Stomach (tissue), 9 donors: ENCODE results near the gene AKT1S1. TPM values are rescaled to one million over a fixed set of nuclear protein-coding genes. Genes with fewer than 3 reads are reported as not detected.
A peak's percentile ranks its signal among the peaks of the same experiment; 100 is the strongest.

Experiments
- DNase-seq, 2 donors: peaks; one replicate each; pipeline versions ENCODE4 v3.0.0 to v3.0.0-alpha.2; 2013 to 2019
- H3K27ac ChIP-seq, 5 donors: fragments of 200-600 bp in 4 of 5; sonication (generic) in 4 of 5; one replicate each; pipeline ENCODE4 v1.5.1; 2013 to 2019; ENCODE audit warnings: mild to moderate bottlenecking in 1 of 5, moderate library complexity in 1 of 5
- H3K27me3 ChIP-seq, 3 donors: fragments of 200-600 bp; sonication (generic); one replicate each; pipeline ENCODE4 v1.5.1; 2017 to 2019; ENCODE audit warnings: mixed run types in 1 of 3
- H3K36me3 ChIP-seq, 4 donors: fragments of 200-600 bp; sonication (generic); 1 replicate in 3 of 4; 2 replicates in 1 of 4; pipeline ENCODE4 v1.5.1; 2016 to 2019
- H3K4me1 ChIP-seq, 4 donors: fragments of 200-600 bp; sonication (generic); one replicate each; pipeline ENCODE4 v1.5.1; 2016 to 2019
- H3K4me3 ChIP-seq, 4 donors: fragments of 200-600 bp; sonication (generic) in 3 of 4; one replicate each; pipeline ENCODE4 v1.5.1; 2016 to 2019; ENCODE audit warnings: mild to moderate bottlenecking in 1 of 4
- H3K9me3 ChIP-seq, 4 donors: fragments of 200-600 bp; sonication (generic); one replicate each; pipeline ENCODE4 v1.5.1; 2016 to 2019
- CTCF ChIP-seq, 7 experiments: fragments of 450-650 bp in 4 of 7; fragments of 200-600 bp in 3 of 7; sonication (generic) in 3 of 7; IDR thresholded peaks; one replicate each; pipeline ENCODE4 v1.5.1; 2016 to 2019; ENCODE audit warnings: antibody characterized with exemption in 7 of 7, control low read depth in 2 of 7, mild to moderate bottlenecking in 1 of 7
- EP300 ChIP-seq: sonication (generic); formaldehyde crosslinking; IDR thresholded peaks from one replicate; pipeline ENCODE4 v1.6.1; 2017; ENCODE audit warnings: antibody characterized with exemption
- POLR2A ChIP-seq, 4 donors: fragments of 450-650 bp; IDR thresholded peaks; one replicate each; pipeline ENCODE4 v1.6.1; 2016; ENCODE audit warnings: antibody characterized with exemption in 4 of 4, control low read depth in 2 of 4, mild to moderate bottlenecking in 1 of 4, moderate library complexity in 1 of 4
- POLR2AphosphoS5 ChIP-seq, 3 donors: sonication (generic); formaldehyde crosslinking; IDR thresholded peaks; one replicate each; pipeline ENCODE4 v1.6.1; 2016; ENCODE audit warnings: antibody characterized with exemption in 3 of 3
- WGBS, 5 donors: extraction: QIAGEN DNeasy Blood & Tissue Kit in 3 of 5; methylation state at CpG; one replicate each; pipeline versions ENCODE4 v1.1.5 to v1.1.7; 2013 to 2018; 5-methylcytosine and 5-hydroxymethylcytosine counted together
- intact Hi-C: fragments of 100-400 bp; cut with DNase I; formaldehyde crosslinking; loops from one replicate; pipeline ENCODE4 v1.15.1; 2023; ENCODE audit warnings: low total_unique reads
- polyA plus RNA-seq, 3 donors: library from polyadenylated mRNA; stranded (reverse); fragments of 200-250 nt; gene quantifications; one replicate each; pipeline ENCODE4 v1.2.3, GENCODE V29; 2013
- total RNA-seq, 5 donors: library from RNA; depleted of rRNA; stranded (reverse); fragments of >200 nt; gene quantifications; one replicate each; pipeline versions ENCODE4 v1.1.0 to v1.2.3, GENCODE V29; 2014 to 2016
- donor health status: healthy with polysubstance abuse.
- donor health status: Bipolar disorder and iron deficiency.
- donor health status: healthy.

Gene AKT1S1
- total and polyA plus RNA-seq, 8 donors, result 3.5 to 63.7 (median 29.1) TPM

DNA sequence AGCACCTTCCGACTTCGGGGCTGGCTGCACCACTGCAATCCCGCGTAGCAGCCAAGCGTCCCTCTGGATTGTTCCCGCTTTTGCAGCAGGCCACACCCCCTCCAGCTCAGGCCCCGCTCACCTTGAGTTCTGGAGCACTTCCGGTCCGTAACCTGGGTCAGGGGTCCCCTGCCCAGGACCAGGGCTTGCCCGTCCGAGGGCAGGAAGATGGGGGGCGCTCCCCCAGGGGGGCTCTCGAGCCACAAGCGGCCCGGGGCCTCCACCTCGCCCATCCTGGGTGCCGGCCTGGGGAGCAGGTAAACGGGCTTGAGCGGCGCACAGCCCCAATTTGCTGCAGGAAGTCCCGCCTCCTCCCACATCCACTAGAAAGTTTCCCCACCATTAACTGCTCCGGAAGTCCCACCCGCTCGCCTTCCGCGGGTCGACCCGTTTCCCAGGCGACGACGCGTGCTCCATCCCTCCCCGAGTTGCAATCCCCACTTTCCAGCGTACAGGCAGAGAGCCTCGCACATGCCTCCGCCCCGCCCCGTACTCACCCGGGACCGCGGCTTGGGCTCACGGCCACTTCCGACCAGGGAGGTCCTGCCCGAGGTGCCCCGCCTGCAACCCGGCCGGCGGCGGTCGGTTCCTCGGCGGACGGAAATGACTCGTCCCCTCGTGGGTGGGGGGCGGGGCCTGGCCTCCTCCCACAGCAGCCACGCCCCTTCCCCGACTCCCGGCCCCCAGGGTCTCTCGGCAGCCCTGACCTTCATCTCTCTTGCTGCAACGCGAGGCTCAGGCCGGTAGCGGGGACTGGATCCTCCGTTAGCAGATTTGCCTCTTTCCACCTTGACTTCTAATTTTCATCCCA, 10.0 kb downstream of the AKT1S1 start, which contains the start of gene PNKP:
Gene PNKP, minus strand, starts transcription at position 644 of the 850 bp plus-strand sequence. Its CDS starts 372 bp downstream, at position 272.
- H3K27ac ChIP-seq, result peak within 1 kb of the TSS; percentile 88 to 99 (median 95)
- H3K4me1 ChIP-seq, result peaks cover 42 to 63% (median 59%) of the 10 kb centered on the region in 4 donors
- H3K36me3 ChIP-seq, result peaks cover 29 to 44% (median 40%) of the 10 kb centered on the region in 4 donors
- no peaks in the 10 kb centered on the region for H3K27me3 ChIP-seq
- 0 to 1% (median 1%) methylated on average over 38 to 65 of the region's 65 CpGs for WGBS, 5 donors
- TF ChIP-seq EP300 (peak; percentile 3), POLR2AphosphoS5 (IDR thresholded peaks at IDR 0.05) (peak; percentile 45 to 89 (median 78)), POLR2A (IDR thresholded peaks at IDR 0.05) (no peak)
- intact Hi-C loops, result no loop called here
- H3K4me3 ChIP-seq, result peak within 1 kb of the TSS; percentile 58 to 81 (median 76)
- DNase-seq, result peak; percentile 89 to 97
- H3K9me3 ChIP-seq, result no peaks in the 10 kb centered on the region

DNA sequence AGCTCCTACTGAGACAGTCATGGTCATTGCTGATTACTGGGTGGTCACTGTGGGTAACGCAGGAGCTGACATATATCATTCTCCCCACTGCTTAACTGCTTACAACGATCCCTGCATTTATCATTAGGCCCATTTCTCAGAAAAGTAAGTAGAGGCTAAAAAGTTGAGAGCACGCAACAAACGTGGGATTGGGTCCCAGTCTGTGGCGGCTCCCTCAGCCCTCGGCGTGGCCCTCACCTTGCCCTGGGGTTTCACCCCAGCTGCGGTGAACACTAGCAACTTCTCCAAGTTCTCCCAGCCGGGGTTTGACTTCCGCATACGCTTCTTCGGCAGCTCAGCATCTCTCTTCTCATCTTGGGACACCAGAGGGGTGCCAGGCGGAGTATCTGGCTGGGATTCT, 12.3 kb downstream of the AKT1S1 start:
- no peak for DNase-seq
- intact Hi-C loops, result no loop called here
- H3K36me3 ChIP-seq, result peaks cover 38 to 52% (median 50%) of the 10 kb centered on the region in 4 donors
- WGBS, 5 donors, result 85 to 92% (median 89%) methylated on average over 13 of the region's 13 CpGs
- H3K4me1 ChIP-seq, result peaks cover 47 to 72% (median 65%) of the 10 kb centered on the region in 4 donors
- TF ChIP-seq POLR2AphosphoS5 (IDR thresholded peaks at IDR 0.05) (no peak), EP300 (no peak), POLR2A (IDR thresholded peaks at IDR 0.05) (no peak), CTCF (IDR thresholded peaks at IDR 0.05) (no peak)
- no peaks in the 10 kb centered on the region for H3K27me3 ChIP-seq
- H3K27ac ChIP-seq, result peak overlapping the region in 2 of 5 donors; percentile 7 to 96
- no peaks in the 10 kb centered on the region for H3K9me3 ChIP-seq
- H3K4me3 ChIP-seq, result peak overlapping the region in 1 of 4 donors; percentile 15

DNA sequence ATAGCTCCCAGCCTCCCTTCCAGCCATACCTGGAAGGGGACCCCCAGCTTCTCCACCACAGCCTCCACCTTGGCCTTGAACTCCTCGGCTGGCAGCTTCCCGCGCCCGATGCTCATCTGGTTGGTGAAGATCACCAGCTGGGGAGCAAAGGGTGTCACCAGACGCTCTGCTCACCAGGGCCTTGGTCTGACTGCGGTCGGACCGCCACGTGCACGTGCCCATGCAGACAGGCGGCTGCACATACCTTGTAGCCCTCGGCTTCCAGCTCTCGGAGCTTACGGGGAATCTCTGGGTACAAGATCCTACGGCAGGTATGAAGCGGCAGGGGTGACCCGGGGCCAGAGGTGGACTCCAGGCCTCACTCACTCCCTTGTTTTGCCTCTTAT, 13.2 kb downstream of the AKT1S1 start:
- Histone ChIP-seq H3K9me3 (no peaks in the 10 kb centered on the region), H3K4me3 (no peak overlapping the region), H3K27ac (no peak overlapping the region), H3K36me3 (peaks cover 46 to 62% (median 59%) of the 10 kb centered on the region in 4 donors), H3K4me1 (peaks cover 45 to 68% (median 61%) of the 10 kb centered on the region in 4 donors), H3K27me3 (no peaks in the 10 kb centered on the region)
- no peak for DNase-seq
- WGBS, 5 donors, result 91 to 96% (median 92%) methylated on average over 11 to 17 of the region's 17 CpGs
- intact Hi-C loops, result no loop called here
- TF ChIP-seq CTCF (IDR thresholded peaks at IDR 0.05) (no peak), EP300 (no peak), POLR2AphosphoS5 (IDR thresholded peaks at IDR 0.05) (no peak), POLR2A (IDR thresholded peaks at IDR 0.05) (no peak)

DNA sequence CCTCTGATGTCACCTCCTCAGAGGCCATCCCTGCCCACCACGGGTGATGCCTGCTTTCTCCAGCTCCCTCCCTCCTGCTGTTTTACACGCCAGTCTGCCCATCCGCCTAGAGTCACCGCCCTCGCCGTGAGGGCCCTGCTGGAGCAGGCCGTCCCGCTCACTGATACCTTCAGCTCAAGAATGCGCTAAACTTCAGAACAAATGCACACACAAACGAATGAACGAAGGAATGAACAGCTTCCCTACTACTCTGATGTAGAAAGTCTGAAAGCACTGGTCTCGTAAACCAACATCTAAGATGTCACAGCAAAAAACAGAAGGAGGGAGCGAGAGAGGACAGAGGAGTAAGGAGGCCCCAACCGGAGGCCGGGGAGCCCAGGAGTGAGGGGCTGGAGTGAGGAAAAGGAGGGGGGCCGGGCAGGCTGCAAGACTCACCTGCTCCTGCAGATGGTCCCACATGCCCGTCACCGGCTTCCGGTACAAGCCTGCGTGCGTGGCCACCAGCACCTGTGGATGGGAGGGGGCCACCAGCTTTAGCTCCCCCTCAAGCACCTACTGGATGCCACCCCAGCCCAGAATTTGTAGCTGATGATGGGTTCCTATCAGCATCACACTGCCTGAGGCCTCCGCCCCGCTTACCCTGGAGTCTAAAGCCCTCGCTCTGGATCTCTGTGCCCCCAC, 13.8 kb downstream of the AKT1S1 start:
- H3K27ac ChIP-seq, result peak overlapping the region in 1 of 5 donors; percentile 75
- H3K4me3 ChIP-seq, result no peak overlapping the region
- H3K27me3 ChIP-seq, result no peaks in the 10 kb centered on the region
- no peaks in the 10 kb centered on the region for H3K9me3 ChIP-seq
- WGBS, 5 donors, result 92 to 94% (median 93%) methylated on average over 24 of the region's 24 CpGs
- no peak for TF ChIP-seq CTCF (IDR thresholded peaks at IDR 0.05)
- TF ChIP-seq POLR2AphosphoS5 (IDR thresholded peaks at IDR 0.05), result no peak
- no peak for TF ChIP-seq EP300
- no peak for TF ChIP-seq POLR2A (IDR thresholded peaks at IDR 0.05)
- H3K36me3 ChIP-seq, result peaks cover 51 to 67% (median 65%) of the 10 kb centered on the region in 4 donors
- DNase-seq, result no peak
- intact Hi-C loops, result no loop called here
- peaks cover 39 to 63% (median 55%) of the 10 kb centered on the region in 4 donors for H3K4me1 ChIP-seq
